TTC549 (cell line): ENCODE measurements around the gene EDN3.
A peak's percentile ranks its signal among the peaks of the same experiment; 100 is the strongest.

Source experiments
- FAIRE-seq: peaks from 2 replicates; lab custom pipeline; 2012; peaks lifted over from hg19 to GRCh38; lab: Jason Lieb, UNC

Gene EDN3

GRCh38 chr20:59300333-59301081 is at the start of gene EDN3:
Gene EDN3 (plus strand): TSS chr20:59300611. CDS start chr20:59300813, 202 bp downstream.
- FAIRE-seq, result no peak

- no peak for FAIRE-seq
These were observed 47.1 kb upstream of the EDN3 start for GRCh38 chr20:59253325-59253724.

- FAIRE-seq, result no peak
These were observed 46.6 kb upstream of the EDN3 start for GRCh38 chr20:59253779-59254319.

- FAIRE-seq, result no peak
These were observed 45.2 kb upstream of the EDN3 start for GRCh38 chr20:59255256-59255655.

DNA sequence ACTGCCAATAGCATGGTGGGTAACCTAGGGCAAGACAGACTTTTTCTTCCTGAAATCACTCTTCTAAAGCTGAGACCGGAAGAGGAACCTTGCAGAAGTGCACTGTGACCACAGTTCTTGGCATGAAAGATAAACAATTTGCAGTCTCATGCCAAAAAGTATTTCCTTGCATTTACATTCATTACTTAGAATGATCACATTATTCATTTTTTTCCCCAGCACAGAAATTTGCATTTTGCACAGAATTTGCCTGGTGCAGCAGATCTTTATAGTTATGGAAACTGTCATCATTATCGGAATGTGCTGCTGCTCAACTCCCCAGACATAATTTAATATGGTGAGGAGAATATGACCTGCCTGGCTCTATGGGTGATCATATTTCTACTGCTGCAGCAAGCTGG is 42.2 kb upstream of the EDN3 start:
- no peak for FAIRE-seq

GRCh38 chr20:59259946-59260345 is 40.5 kb upstream of the EDN3 start:
- peak; percentile 39 for FAIRE-seq

DNA sequence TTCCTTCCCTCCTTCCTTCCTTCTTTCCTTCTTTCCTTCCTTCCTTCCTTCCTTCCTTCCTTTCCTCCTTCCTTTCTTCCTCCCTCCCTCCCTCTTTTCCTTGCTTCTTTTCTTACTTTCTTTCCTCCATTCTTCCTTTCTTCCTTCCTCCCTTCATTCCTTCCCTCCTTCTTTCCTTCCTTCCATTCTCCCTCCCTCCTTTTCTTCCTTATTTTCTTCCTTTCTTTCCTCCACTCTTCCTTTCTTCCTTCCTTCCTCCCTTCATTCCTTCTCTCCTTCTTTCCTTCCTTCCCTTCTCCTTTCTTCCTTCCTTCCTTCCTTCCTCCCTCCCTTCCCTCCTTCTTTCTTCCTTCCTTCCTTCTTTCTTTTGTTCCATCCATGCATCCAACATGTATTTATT is 35.1 kb upstream of the EDN3 start:
- FAIRE-seq, result no peak

DNA sequence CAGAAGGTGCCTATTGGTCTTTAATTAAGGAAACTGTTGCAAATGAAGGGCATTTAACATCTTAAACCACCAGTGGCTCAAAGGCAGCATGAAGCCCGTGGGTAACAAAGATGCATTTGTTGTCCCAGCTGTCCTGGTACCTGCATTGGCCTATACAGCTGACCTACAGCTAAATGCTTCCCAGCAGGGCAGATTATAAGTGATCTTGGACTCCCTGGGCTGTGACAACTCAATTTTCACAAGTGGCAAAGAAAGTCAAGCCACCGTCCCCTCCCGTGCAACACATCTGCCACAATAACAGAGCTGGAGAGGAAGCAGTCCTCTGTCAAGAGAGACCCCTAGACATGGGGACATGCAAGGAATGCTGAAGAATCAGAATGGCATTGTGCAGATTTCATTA is 31.5 kb upstream of the EDN3 start:
- no peak for FAIRE-seq

DNA sequence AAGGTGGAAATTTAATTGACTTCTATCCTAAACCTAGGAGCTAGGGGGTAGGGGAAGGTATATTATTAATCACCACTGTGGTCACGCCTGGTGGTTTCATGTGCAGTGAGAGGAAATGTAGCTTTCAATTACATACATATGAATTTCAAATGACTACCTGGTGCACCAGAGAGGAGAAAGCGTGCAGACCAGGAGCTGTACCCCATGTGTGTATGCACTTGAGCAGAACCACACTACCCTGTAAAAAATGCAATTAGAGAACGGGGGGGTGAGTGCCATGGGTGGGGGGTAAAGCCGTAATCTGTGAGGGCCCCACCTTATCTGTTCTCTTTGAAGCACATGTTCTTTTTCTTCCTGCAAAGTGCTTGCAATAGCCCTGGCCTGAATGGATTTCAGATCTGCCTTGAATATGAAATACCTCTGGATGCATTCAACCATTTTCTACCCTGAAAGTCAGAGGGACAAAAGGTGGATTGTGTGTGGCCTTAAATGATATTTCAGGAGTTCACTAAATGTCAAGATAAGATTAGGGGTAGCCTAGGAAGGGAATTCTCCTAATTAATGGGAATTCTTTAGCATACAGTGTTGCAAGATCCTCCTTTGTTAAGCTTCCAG is 30.9 kb upstream of the EDN3 start:
- FAIRE-seq, result no peak

- FAIRE-seq, result no peak
These were observed 30.0 kb upstream of the EDN3 start for GRCh38 chr20:59270380-59270779.

DNA sequence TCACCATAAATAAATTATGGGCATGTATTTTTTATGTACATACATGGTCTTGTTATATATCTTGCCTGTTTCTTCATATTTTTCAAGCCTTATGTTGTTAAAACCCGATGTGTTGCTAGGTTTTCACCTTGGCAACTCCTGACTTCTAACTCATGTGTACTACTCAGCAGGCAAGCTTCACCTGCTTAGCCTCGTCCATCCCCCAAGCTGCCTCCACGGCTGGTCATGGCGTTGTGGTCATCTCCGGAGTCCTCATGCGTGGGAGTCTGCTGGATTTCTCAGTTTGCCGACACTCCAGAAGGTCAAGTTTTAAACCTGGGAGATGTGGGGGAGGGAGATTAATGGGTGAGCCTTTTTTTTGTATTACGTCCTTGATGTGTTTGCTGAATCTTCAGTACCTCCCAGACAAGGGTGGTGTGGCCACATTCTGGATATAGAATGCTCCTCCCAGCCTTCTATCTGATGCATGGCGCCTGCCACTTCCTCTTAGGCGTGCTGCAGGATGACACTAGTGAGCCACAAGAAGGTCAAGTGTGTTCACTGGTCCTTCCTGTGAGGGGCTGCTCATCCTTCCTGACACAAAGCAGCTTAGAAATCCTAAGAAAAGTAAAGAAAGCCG is 26.6 kb upstream of the EDN3 start:
- FAIRE-seq, result no peak

- no peak for FAIRE-seq
These were observed 23.5 kb upstream of the EDN3 start for GRCh38 chr20:59276938-59277337.

DNA sequence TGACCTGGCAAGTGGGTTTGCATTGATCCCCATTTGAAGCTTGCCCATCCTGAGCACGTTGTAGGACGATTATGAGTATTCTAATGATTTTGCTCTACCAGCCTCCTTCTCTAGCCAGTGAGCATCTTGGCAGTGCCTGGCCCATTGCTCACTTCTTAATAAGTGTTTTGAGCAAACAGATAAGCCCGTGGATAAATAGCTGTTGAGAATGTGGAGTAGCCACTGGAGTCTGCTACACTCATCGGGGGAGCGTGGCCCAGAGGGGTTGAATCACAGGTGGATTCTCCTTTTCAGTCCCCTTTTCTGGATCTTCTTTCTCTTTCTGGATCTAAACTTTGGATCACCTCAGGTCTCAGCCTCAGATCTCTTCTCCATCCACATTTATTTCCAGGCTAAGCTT is 15.9 kb upstream of the EDN3 start:
- FAIRE-seq, result no peak

- FAIRE-seq, result no peak
These were observed 10.4 kb upstream of the EDN3 start for GRCh38 chr20:59289994-59290393.

DNA sequence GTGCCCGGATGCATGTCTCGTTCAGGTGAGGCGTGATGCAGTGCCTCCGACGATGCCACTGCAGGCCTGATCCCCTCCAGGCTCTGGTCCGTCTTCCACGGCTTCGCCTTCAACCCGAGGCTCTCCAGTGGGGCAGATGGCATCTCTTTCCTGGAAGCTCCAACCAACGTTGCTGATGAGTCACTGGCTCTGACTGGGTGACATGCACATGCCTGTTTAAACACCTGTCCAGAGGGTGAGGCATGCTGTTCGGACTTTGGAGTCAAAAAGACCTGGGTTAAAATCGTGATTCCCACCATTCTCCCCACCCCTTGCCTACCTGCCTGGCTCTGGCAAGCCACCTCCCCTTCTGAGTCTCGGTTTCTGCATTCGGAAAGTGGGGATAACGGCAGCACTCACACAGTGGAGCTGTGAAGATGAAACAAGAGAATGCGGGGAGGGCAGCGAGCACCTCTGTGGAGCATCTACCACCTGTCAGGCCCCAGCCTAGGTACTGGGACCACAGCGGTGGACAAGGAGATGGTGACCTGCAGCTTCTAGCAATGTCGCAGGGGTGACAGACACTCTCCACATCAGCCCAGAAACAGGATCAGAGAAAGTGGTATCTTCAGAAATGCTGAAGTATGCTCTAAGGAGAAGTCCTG is 8.5 kb upstream of the EDN3 start:
- no peak for FAIRE-seq

DNA sequence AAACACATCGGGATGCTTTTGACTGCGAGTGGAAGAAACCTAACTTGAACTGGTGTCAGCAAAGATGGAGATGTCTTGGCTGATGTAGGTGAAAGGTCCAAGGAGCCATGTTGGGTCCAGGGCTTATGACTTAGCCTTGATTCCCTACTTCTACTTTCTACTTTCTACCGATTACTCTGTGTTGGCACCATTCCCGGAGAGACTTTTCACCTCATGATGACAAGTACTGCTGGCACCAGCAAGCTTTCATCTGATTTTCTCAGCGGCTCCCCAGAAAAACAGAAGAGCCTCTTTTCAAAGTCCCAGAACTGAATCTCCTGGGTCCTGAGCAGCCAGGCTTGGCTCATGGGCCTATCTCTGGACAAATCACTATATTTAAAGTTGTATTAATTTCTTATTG is 4.9 kb upstream of the EDN3 start:
- FAIRE-seq, result no peak

GRCh38 chr20:59297686-59298085 is 2.7 kb upstream of the EDN3 start:
- FAIRE-seq, result no peak

GRCh38 chr20:59299945-59300332 is 472 bp upstream of the EDN3 start:
- FAIRE-seq, result no peak

DNA sequence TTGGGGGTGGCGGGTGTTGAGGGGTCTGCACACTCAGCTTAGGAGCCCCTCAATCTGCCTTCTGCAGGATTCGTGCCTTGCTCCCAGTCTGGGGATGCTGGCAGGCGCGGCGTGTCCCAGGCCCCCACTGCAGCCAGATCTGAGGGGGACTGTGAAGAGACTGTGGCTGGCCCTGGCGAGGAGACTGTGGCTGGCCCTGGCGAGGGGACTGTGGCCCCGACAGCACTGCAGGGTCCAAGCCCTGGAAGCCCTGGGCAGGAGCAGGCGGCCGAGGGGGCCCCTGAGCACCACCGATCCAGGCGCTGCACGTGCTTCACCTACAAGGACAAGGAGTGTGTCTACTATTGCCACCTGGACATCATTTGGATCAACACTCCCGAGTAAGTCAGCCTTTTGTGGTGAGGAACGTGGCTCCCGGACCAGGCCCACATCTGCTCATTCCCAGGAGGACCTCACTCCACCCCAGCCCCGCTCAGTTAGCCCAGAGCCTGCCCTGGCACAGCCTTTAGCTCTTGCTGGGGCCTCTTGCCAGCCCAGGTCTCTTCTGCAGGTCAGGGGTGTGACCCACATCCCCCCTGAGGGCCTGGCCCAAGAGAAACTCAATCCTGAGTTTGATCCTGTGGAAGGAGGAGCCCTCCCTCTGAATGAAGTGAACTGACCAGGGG is 1.1 kb downstream of the EDN3 start:
- no peak for FAIRE-seq

DNA sequence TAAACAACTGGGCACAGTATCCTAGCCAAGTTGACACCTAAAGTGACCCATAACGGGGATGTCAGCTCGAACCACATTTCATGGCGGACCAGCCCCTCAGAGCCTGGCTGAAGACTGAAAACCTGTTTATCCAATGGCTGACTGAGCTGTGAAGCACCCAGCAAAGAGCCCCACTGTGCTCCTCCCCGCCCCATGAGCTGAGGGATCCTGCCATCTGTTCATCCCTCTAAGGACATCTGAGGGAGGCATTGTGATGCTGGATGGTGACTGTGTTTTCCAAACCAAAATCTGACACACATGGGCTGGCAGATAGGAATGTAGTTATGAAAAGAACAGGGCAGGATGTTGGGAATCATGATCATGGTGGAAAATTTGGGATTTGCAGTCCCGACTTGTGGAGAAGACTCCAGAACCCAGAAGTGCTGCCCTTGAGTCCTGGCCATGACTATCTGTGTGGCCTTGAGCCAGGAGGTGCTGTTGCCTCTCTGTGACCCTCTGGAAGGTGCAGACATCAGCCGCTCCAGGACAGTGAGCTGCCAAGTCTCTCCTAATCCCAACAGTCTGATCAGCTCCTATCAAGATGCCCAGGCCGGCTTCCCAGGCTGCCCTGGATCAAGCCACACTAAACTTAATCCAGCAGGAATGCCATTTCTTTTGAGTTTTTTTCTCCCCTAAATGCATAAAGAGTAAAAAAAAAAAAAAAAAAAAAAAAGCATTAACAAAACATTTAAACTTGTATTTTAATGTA is 5.7 kb downstream of the EDN3 start:
- no peak for FAIRE-seq

- no peak for FAIRE-seq
These were observed 6.9 kb downstream of the EDN3 start for GRCh38 chr20:59307270-59307669.
